ENCODE measurements around the gene FRMD4A. TPM values are rescaled to one million over a fixed set of nuclear protein-coding genes. Genes with fewer than 3 reads are reported as not detected.

FRMD4A gene
- total and polyA plus RNA-seq, 10 of the 15 experiments (the other 5 are each of a cell fraction or from before 2014, with no cell fraction given): 17.8 to 75.2 (median 39.1) TPM

GRCh38 chr10:14052931-14053330, 277.8 kb downstream of the FRMD4A start:
- WGBS (ENCODE audit: insufficient coverage, insufficient replicate concordance, low lambda C conversion rate, missing lambda C conversion rate): 9% methylated on average over 5 of the region's 5 CpGs
- H3K9ac ChIP-seq (ENCODE audit: control insufficient read depth, insufficient read depth, low read length): no peak overlapping the region
- FAIRE-seq (no peak), DNase-seq (ENCODE audit: low read depth, low spot score) (no peak), ATAC-seq (no peak)
- BruUV-seq (replicated peaks): no TSS peak
- no peak overlapping the region for H3K4me3 ChIP-seq
- H2AFZ ChIP-seq (ENCODE audit: control insufficient read depth, low read depth, low read length): no peak overlapping the region
- H3K4me2 ChIP-seq (ENCODE audit: control insufficient read depth, insufficient read depth): no peak overlapping the region
- H4K20me1 ChIP-seq (ENCODE audit: control insufficient read depth, insufficient read depth): no peaks in the 10 kb centered on the region
- ChIA-PET POLR2A (no interaction called here), RAD21 (ENCODE audit: unreplicated experiment) (no interaction called here), SMC1A (ENCODE audit: uncharacterized antibody, unreplicated experiment) (no interaction called here), CTCF (interaction anchor here (1.0 kb wide), 1 partner anchor 10 kb away, joined by 3 read pairs; no protein-coding TSS in a partner anchor)
- no peaks in the 10 kb centered on the region for H3K27me3 ChIP-seq (replicated peaks in 1 of 2; ENCODE audit: control insufficient read depth in 2 of 2, insufficient read depth in 2 of 2, low read length in 1 of 2)
- H3K36me3 ChIP-seq (ENCODE audit: control insufficient read depth in 2 of 2, insufficient read depth in 2 of 2, low read length in 1 of 2): no peaks in the 10 kb centered on the region
- in situ Hi-C loops (cut with MboI) (no loop called here), intact Hi-C loops (cut with micrococcal nuclease; ENCODE audit: unreplicated experiment) (no loop called here)
- H3K4me1 ChIP-seq (ENCODE audit: control insufficient read depth, insufficient read depth, low read length): no peaks in the 10 kb centered on the region
- TF ChIP-seq JUNB (IDR thresholded peaks at IDR 0.05) (no peak), ZNF274 (IDR thresholded peaks at IDR 0.05; ENCODE audit: insufficient read depth, insufficient read length) (no peak), NBN (IDR thresholded peaks at IDR 0.05) (no peak), SP1 (IDR thresholded peaks at IDR 0.05; ENCODE audit: low read depth, low read length) (no peak), NFXL1 (IDR thresholded peaks at IDR 0.05; ENCODE audit: borderline replicate concordance) (no peak), ZSCAN29 (IDR thresholded peaks at IDR 0.05) (no peak), NRF1 (conservative IDR thresholded peaks at IDR 0.05; ENCODE audit: low read depth, low read length) (no peak), IRF5 (IDR thresholded peaks at IDR 0.05; ENCODE audit: borderline replicate concordance) (no peak), TBL1XR1 (IDR thresholded peaks at IDR 0.05; ENCODE audit: low read depth, low read length) (no peak)
- peaks cover 4% of the 10 kb centered on the region; the same call in 2 of the 3 replicates for H3K9me3 ChIP-seq (replicated peaks; ENCODE audit: control insufficient read depth, insufficient read depth, low read length)
- H3K27ac ChIP-seq (ENCODE audit: control insufficient read depth, insufficient read depth): no peak overlapping the region
- no peaks in the 10 kb centered on the region for H3K79me2 ChIP-seq (ENCODE audit: control insufficient read depth, insufficient read depth, low read length)

Measured in GM12878 (cell line).